Epithelial cell of prostate (primary cell): ENCODE measurements around the gene ELMO1.

Experiments used
- DNase-seq: peaks from one replicate; pipeline ENCODE4 v3.0.0-alpha.2; 2011; ENCODE audit warnings: low read depth, low spot score
- H3K27ac ChIP-seq: fragments of 450-650 bp; 2 replicates; pipeline ENCODE4 v1.5.1; 2017; ENCODE audit warnings: mild to moderate bottlenecking

ELMO1 gene

DNA sequence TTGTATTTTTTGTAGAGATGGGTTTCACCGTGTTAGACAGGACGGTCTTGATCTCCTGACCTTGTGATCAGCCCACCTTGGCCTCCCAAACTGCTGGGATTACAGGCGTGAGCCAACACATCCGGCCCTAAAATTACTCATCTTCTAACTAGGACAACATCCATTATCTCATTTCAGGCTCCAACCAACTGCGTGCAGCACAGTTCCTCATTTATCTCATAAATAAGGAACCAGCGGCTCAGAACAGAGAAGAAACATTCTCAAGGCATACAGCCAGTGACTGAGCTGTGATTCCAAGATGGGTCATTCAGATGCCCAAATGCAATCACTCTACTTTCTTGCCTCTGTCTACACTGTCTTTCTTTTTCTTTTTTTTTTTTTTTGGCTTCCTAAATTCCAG is 356.1 kb downstream of the ELMO1 start:
- DNase-seq: no peak
- H3K27ac ChIP-seq: no peak overlapping the region

DNA sequence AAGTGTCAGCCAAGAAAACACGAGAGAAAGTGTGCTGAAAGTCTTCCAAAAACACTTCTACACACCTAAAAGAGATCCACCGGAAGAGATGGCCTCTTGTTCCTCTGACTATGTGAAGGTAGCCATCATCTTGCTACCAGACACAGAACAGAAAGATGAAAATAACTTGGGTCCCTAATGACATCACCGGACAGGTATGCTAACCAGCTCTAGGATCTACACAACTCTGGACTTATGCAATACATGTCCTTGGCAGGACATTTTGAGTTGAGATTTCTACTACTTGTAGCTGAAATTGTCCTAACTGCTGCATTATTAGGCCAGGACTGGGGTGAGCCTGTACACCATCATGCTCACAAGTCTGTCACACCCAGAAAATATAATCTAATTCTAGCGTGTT is 358.7 kb downstream of the ELMO1 start:
- no peak overlapping the region for H3K27ac ChIP-seq
- DNase-seq: no peak

DNA sequence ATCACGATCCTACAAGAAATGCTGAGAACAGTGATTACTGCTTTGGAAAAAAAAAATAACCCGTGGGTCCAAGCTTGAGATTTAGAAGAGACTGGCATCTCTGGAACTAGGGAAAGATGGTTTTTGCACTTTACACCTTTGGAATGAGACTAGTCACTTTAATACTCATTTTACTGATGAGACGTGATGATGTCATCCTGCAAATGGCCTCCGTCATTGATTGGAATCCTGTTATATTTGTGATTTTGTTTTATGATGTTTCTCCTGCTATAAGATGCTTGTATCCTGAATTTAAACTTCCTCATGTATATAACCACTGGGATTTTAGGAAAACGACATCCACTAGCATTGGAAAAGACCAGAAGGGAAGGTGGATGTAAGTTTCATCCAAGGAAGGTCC is 363.1 kb downstream of the ELMO1 start:
- no peak for DNase-seq

DNA sequence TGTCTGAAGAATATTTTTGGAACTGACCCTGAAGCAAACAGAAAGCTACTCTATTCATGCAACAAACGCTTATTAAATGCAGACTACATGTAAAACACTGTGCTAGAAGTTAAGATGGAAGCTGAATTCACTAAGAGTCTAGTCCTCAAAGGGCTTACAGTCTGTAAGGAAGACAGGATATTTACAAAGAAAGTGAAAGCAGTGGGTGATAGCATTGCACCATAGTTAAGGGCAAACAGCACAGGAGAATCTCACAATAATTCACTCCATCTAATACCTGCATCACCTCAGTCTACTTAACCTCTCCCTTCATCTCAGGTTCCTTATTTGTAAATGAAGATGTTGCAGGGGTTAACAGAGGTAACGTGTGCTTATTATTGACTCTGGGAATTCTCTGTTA is 364.4 kb downstream of the ELMO1 start:
- no peak for DNase-seq
- no peak overlapping the region for H3K27ac ChIP-seq

More for the DNA sequence above, 363.1 kb downstream of the ELMO1 start:
- no peak overlapping the region for H3K27ac ChIP-seq

- DNase-seq: no peak
- no peak overlapping the region for H3K27ac ChIP-seq
Measured at GRCh38 chr7:37083311-37084096, 365.2 kb downstream of the ELMO1 start.

DNA sequence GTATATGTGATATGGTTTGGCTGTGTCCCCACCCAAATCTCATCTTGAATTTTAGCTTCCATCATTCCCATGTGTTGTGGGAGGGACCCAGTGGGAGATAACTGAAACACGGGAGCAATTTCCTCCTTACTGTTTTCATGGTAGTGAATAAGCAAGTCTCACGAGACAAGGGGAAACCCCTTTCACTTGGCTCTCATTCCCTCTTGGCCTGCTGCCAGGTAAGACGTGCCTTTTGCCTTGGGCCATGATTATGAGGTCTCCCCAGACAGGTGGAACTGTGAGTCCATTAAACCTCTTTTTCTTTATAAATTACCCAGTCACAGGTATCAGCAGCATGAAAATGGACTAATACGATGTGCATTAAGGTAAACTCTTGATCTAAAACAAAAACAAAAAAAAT is 367.2 kb downstream of the ELMO1 start:
- no peak for DNase-seq
- H3K27ac ChIP-seq: no peak overlapping the region

- no peak for DNase-seq
Measured at GRCh38 chr7:37079420-37079819, 369.2 kb downstream of the ELMO1 start.

DNA sequence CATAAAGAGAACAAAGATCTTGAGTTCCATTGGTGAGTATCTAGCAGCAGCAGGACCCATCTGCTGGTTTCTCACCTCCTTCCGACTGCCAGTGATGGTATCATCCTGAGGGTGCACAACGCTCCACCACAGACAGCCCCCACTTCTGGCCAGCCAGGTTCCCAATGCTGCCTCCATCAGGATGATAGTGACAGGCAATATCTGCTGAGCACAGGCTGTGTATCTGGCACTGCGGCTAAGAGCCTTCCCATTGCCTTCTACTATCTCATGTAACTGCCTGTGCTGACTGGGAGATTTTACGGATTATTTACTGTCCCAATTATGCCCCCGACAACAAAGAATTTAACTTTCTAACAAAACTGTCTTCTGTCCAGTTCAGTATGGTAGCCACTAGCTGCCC is 372.0 kb downstream of the ELMO1 start:
- H3K27ac ChIP-seq: no peak overlapping the region
- no peak for DNase-seq

More at GRCh38 chr7:37079420-37079819, 369.2 kb downstream of the ELMO1 start:
- H3K27ac ChIP-seq: no peak overlapping the region

DNA sequence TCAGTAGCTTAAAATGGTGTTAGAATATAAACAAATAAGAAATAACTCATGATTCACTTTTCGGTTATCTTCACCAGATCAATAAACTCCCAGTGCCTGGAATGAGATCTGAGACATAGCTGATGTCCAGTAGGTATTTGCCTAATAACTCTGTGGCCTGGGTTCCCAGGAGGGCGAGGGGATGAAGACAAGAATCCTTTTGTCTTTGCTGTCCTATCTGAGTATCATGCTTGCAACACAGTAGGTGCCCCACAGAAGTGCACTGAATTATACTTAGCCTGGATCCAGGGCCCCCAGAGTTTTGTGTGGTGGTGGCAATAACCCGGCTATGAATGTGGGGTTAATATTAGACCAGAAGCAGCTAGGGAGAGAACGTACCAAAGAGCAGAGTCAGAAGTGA is 374.3 kb downstream of the ELMO1 start:
- DNase-seq: no peak
- no peak overlapping the region for H3K27ac ChIP-seq

- no peak overlapping the region for H3K27ac ChIP-seq
- DNase-seq: no peak
Measured at GRCh38 chr7:37071124-37071523, 377.5 kb downstream of the ELMO1 start.

DNA sequence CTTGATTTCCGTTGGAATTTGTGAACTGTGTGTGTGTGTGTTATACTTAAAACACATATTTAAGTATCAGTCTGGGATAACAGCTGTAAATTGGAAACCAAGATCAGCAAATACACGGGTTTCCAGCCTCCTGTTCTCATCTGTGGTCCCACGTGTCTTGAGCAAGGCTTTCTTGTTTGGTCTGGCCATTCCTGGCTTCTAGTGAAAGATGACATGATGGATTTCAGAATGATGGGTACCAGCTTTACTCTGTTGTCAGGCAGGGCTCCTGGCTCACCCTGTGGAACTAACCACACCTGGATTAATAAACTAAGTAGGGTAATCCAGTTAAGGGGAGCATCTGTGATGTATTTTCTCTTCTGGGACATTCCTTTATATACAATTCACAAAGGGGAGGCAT is 378.2 kb downstream of the ELMO1 start:
- DNase-seq: no peak
- H3K27ac ChIP-seq: no peak overlapping the region

GRCh38 chr7:37070031-37070430 is 378.6 kb downstream of the ELMO1 start:
- no peak overlapping the region for H3K27ac ChIP-seq
- DNase-seq: no peak

DNA sequence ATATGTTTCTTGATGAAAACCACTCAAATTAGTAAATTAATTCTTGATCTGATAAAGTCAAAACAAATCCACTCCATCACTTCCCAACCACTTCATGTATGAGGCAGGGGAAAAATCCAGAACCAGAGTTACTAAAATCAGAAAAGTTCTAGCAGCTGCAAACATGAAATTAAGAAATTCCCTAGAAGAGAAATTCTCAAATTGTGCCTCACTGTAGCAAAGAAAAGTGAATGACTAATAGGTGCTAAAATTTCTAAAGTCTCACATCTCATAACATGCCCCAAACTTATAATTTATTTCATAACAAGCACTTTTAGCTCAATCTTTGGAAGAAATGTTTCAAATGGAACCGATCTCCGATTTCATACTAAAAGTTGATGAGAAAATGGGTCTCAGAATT is 379.3 kb downstream of the ELMO1 start:
- no peak overlapping the region for H3K27ac ChIP-seq
- no peak for DNase-seq

- DNase-seq: no peak
- no peak overlapping the region for H3K27ac ChIP-seq
Measured at GRCh38 chr7:37068902-37069301, 379.8 kb downstream of the ELMO1 start.

GRCh38 chr7:37068038-37068437 is 380.6 kb downstream of the ELMO1 start:
- no peak overlapping the region for H3K27ac ChIP-seq
- DNase-seq: no peak

DNA sequence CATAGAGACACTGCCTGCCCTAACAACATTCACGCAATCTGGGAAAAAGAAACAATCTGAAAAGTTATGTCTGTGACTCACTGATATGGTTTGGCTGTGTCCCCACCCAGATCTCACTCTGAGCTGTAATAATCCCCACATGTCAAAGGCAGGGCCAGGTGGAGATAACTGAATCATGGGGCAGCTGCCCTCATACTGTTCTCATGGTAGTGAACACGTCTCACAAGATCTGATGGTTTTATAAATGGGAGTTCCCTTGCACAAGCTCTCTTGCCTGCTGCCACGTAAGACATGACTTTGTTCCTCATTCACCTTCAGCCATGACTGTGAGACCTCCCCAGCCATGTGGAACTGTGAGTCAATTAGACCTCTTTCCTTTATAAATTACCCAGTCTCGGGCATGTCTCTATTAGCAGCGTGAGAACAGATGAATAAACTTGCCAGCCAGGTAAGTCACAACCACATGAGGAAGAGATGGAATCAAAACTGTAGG is 382.8 kb downstream of the ELMO1 start:
- no peak overlapping the region for H3K27ac ChIP-seq
- no peak for DNase-seq

- H3K27ac ChIP-seq: no peak overlapping the region
- DNase-seq: no peak
Measured at GRCh38 chr7:37062560-37062859, 386.2 kb downstream of the ELMO1 start.

- no peak for DNase-seq
Measured at GRCh38 chr7:37061849-37062559, 386.7 kb downstream of the ELMO1 start.

GRCh38 chr7:37056234-37056912 is 392.3 kb downstream of the ELMO1 start:
- DNase-seq: no peak
- H3K27ac ChIP-seq: no peak overlapping the region

More at GRCh38 chr7:37061849-37062559, 386.7 kb downstream of the ELMO1 start:
- H3K27ac ChIP-seq: no peak overlapping the region

DNA sequence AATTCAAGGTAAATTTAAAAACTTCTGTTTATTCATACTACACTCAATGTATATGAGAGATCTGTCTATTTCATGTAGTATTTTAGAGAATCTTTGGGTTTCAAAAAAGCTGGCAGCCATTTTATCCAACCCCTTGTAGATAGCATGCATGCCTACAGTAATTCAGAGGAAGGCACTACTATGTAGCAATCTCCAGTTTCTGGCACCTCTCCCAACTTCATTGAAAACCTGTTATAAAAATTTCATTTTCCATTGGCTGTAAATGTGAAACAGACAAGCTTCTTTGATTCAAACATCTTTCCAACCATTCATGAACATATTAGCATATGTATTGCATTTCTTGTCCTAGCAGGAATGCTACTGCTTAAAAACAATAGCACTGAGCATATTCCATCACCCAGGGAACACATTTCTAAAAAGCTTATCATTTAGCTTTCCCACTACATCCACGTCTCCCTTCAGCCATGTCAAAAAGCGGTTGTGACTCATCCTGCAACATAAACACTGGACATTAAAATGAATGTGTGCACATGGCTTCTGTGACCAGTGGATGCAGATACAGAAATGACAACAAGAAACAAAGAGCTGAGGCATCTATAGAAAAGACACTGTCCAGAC is 393.9 kb downstream of the ELMO1 start:
- no peak overlapping the region for H3K27ac ChIP-seq
- no peak for DNase-seq

- no peak for DNase-seq
- no peak overlapping the region for H3K27ac ChIP-seq
Measured at GRCh38 chr7:37052705-37053104, 396.0 kb downstream of the ELMO1 start.
